ENCODE data around the gene TEX54.
"Not testable (repeated sequence)": the region's sequence is repeated elsewhere in the genome, so short reads cannot be mapped to it uniquely, and the experiment has no call there.

TEX54 gene

DNA sequence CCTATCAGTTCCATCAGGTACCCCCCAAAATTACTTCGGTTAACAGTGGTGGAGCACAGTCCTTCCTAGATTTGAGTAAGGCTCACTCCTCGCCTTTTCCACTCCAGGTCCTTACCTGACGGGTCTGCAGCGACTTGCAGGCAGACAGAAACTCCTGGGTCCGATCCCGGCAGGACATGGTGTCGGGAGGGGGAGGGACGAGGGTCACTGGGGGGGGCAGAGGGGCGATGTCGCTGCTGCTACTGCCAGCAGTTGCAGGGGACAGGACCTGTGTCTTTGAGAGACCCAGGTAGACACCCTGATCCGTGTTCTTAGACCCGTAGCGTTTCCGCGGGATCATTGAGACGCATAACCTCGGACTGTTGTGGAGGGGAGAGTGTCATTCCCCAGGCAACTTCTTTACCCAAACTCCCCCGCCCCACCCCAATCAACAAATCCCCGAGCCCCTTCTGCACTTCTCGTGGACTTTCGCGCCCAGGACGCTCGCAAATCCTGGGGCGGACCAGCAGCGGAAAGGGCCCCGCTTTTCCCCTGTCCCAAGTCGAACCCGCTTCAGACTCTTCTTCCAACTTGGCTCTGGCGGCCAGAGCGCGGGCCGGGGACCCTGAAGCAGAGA lies 1.6 kb downstream of the TEX54 start:
- DNase-seq = peak in 1 of 2 experiments; percentile 48

DNA sequence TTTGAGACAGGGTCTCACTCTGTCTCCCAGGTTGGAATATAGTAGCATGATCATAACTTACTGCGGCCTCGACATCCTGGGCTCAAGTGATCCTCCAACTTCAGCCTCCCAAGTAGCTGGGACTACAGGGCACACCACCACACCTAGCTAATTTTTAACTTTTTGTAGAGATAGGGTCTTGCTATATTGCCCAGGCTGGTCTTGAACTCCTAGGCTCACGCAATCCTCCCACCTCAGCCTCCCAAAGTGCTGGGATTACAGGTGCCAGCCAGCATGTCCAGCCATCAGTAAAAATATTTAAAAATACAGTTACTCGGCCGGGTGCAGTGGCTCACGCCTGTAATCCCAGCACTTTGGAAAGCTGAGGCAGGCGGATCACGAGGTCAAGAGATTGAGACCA lies 4.5 kb downstream of the TEX54 start:
- DNase-seq = not testable (repeated sequence)

DNA sequence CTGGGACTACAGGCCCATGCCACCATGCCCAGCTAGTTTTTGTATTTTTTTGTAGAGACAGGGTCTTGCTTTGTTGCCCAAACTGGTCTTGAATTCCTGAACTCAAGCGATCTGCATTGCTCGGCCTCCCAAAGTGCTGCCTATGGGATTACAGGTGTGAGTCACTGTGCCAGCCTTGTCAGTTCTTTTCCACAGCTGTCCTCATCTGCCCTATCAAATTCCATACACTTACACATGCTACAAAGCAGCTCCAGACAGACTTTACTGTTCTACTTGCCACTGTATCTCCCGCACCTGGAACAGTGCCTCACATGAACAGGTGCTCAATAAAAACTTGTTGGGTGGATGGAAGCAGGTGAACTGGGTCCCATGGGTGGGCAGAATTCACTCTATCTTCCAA lies 9.0 kb downstream of the TEX54 start:
- DNase-seq = no peak

DNA sequence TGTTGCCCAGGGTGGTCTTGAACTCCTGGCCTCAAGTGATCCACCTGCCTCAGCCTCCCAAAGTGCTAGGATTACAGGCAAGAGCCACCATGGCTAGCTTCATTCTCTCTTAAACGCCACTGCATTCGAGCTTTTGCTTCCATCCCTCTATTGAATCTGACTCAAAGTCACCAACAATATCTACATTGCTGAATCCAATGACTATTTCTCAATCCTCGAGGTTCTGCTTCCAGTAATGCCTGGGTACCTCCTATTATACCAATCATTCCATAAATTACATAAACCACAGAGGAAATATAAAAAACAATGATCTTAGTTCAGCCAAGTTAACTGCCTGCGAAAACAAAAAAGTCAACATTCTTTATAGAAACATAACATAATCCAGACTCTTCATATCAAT lies 15.5 kb downstream of the TEX54 start:
- DNase-seq = no peak

DNA sequence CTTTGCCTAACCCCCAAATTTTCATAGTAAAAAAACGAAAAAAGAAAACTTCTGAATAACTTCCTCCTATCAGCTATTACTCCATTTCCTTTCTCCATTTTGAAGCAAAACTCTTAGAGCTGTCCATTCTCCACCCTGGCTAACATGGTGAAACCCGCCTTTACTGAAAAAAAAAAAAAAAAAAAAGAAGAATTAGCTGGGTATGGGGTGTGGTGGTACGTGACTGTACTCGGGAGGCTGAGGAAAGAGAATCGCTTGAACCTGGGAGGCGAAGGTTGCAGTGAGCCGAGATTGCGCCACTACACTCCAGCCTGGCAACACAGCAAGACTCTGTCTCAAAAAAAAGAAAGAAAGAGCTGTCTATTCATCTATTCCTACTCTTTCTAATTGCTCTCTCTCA lies 16.1 kb downstream of the TEX54 start:
- DNase-seq = no peak

DNA sequence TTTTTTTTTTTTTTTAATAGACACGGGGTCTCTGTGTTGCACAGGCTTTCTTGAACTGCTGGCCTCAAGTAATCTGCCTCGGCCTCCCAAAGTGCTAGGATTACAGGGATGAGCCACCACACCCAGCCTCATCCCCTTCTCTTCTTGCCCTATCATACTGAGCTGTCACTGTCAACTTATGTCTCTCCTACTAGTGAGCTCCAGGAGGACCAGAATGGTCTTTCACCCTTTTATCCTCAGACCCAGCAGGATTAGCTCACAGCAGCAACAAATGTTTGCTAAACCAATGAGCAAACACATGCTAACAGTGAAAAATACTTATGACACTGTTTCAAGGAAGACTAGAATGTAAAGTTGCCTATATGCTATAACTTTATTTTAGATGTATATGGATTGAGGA lies 21.0 kb downstream of the TEX54 start:
- DNase-seq = no peak

DNA sequence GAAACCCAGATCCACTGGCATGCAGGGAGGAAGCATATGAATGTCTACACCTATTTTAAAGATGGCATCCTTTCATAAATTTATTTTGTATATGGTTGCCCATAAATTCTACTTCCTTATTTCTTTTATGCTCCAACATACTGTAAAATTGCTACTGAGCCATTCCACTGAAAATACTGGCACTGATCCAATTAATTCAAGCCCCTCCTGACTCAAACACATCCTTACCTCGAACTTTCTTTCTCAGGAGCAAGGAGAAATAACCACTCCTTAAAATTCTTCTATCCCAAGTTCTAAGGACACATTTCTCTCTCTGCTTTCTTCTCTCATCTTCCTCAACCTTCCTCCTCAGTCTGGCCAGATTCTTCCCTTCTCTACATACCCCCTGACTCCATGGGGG lies 21.9 kb downstream of the TEX54 start:
- DNase-seq = no peak

DNA sequence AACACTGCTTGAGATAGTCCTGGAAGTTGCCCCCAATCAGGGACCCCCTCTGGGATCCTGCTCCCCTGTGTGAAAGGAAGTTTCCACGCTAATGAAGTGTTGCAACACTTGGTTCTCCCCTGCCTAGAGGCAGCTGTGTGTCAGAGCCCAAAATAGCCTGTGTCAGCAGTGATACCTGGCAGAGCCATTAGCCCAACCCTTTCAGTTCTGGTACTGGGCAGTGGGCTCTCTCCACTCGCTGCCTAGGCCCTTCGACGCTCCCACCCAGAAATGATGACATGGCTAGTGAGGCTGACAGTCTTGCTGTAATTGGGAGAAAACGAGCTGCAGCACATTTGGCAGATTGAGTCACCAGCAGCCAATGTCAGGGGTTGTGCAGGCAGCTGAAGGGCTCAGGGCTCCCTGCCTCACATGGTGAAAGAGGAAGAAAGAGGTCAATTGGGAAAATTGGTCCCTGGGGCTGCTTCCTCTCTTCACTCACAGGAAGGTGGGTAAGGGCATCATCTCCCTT lies 26.0 kb downstream of the TEX54 start:
- peak in 1 of 2 experiments; percentile 22 for DNase-seq

DNA sequence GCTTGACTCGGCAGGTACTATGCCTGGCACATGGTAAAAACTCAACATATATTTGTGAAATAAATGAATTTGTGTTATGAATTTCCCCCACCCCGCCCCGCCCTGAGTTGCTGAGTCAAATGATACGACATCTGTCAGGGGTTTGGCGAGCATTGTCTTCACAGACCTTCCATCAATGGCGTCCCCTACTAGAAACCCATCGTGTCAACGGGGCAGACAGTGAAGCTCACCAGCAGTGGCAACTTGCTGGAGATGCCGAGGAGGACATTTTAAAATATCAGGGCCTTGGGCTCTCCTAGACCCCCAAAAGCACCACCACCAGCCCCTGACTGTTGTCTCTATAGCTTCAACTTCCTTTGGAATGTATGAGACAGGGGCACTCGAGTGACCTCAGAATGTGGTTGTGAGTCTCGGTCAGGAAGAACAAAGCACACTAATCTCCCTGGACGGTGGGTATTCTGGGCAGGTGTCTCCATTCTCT lies 26.6 kb downstream of the TEX54 start:
- DNase-seq = peak; percentile 35 to 37

DNA sequence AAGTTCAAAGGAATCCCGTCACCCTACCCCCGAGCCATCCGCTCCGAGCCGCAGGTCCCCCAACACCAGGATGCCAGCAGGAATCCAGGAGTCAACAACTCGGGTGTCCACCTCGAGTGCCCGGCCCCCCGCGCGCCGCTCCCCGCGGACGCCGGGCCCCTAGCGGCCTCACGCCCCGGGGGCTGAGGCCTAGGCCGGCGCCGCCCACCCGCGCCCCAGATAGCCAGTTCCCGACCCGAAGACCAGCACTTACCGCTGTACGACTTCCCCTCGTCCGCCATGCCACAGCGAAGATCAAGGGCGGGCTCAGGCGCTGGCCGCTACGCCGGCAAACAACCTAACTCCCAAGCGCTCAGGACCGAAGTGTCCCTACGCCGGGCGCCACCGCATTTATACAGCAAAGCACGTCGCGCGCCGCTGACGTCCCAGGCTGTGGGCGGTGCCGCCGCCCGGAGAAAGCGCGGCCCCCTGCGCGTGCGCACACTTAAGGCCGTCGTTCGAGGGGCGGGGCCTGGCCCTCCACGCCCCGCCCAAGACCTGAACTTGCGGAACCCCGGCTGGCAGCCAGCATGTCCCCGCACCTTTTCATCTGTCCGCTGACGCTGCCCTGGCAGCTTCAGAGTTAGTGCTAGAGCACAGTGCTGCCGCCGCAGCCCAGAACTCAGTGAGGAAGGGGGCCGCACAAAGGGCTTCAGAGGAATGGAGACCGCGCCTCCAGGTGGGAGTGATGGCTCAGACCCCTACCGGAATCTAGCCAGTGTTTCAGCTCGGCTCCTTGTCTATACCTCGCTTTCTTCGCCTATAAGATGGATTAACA lies 27.4 kb downstream of the TEX54 start, which contains the start of gene NXF1:
Gene NXF1, minus strand, starts transcription at position 365 of the 817 bp plus-strand sequence. Its CDS starts 84 bp downstream, at position 281.
- DNase-seq = peak; percentile 83 to 90

DNA sequence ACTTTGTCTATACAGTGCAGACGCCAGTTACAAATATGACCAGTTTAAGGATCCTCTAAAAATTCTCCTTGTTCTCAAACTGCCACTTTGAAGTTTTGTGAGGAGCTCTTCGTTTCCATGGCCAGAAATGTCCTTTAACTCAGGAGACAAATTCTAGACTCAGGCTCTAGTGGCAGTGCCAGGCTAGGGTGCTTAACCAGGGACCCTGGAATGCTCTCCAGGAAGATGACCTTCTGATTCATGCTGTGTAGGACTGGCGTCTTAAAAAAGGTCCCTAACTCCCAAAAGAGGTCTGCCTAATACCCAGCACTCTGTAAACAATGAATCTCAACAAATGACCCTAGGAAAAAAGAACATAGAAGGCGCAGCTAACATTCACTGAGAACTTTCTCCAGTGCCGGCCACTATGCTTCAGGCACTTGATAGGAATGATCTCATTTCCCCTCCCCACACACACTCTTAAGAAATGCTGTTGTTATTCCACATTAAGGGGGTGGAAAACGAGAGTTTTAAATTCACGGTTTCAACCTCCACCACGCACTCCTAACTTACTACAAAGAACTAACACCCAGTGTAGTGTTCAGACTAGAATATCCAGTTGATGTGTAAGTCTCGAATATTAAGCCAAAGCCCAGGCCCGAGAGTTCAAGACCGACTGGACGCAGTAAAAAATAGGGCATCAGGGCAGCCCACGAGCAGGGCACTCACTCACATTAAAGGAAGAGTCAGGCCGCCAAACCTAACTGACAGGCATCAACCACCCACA lies 28.1 kb downstream of the TEX54 start:
- DNase-seq = no peak

DNA sequence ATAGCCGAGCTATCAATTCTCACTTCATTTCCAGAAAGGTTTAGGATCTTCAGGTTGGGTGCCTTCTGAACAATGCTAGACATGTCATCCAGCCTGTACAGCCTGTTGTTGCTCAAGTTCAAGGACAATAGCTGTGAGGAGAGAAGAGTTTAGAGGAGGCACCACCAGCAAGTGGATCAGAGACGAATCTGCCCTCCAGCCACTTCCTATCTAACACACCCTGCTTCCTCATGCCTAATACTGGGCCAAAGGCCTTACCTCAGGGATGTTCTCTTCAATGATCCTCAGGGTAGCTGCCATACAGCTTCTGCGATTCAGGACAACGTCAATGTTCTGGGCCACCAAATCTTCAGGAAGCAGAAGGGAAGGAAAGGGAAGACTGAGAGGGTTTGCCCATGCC lies 31.6 kb downstream of the TEX54 start:
- no peak for DNase-seq

DNA sequence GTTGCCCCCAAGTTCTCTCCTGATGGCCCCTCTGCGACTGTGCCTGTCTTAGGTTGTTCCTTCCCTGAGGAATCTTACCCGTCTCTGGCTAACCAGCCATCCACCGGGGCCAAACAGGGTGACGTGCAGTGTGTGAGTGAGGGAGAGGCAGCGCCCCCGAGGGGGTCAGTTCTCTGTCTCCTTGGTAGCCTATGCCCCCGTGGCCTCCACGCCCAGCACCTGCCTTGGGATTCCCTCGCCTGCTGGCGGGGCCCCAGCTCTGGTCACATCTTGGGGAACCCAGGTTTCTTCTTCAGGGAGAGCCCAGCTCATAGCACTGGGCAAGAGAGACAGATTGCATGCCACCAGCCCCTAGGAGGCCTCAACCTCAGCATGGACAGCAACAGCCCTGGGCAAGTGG lies 33.2 kb downstream of the TEX54 start:
- DNase-seq = no peak

DNA sequence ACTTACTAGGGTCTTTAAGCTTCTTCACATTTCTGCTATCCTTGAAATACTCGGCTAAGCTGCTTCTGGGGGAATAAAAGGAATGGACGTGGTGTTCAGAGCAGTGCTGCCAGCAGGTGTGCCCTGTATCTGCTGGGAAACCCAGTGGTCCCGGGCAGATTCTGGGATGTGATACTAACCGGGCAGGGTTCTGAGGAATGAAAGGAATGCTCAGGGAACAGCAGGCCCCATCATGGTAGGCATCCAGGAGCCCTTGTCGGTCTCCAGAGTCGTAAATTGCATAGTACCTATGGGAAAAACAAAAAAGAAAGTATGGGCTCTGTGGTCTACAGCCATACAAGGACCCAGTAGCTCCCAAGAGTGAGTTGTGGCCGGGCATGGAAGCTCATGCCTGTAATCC lies 36.4 kb downstream of the TEX54 start:
- DNase-seq = no peak

DNA sequence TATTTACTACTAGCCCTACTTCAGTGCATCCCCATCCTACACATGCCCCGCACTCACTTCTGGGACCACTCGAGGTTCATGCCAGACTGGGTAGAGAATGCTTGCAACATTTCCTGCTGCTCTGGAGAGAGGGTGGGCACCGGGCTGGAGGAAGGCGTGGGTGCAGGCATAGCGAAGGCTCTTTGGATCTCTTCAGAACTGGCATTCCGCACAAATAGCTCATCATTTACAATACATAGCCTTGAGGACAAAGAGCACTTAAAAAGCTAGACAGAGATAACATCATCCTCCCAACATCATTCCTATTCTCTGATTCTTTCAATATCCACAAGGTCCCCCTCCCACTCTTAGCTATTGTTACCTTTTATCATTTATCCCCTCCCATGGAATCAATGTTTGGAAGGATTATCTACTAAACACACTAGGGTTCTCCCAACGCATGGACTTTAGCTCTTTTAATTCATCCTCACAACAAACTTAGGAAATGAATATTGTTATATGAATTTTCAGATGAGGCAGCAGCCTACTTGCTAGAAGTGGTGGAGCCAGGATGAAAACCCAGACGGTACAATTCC lies 38.4 kb downstream of the TEX54 start:
- DNase-seq = no peak

DNA sequence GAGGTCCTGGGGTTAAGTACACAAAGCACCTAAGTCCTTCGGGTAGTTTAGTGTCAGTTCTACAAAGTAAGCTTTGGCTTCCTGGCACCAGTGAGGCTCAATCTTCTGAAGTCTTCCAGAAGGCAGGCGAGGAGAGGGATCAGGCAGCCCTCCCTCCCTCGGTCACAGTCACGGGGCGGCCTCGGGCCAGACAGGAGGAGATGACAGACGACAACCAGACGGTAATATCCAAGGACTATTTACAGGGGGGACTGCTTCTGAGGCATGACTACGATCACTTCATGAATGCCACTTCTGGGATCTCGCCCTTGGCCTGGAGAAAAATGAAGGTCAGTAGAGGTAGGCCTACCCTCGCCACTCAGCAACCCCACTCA lies 40.5 kb downstream of the TEX54 start:
- DNase-seq = no peak

DNA sequence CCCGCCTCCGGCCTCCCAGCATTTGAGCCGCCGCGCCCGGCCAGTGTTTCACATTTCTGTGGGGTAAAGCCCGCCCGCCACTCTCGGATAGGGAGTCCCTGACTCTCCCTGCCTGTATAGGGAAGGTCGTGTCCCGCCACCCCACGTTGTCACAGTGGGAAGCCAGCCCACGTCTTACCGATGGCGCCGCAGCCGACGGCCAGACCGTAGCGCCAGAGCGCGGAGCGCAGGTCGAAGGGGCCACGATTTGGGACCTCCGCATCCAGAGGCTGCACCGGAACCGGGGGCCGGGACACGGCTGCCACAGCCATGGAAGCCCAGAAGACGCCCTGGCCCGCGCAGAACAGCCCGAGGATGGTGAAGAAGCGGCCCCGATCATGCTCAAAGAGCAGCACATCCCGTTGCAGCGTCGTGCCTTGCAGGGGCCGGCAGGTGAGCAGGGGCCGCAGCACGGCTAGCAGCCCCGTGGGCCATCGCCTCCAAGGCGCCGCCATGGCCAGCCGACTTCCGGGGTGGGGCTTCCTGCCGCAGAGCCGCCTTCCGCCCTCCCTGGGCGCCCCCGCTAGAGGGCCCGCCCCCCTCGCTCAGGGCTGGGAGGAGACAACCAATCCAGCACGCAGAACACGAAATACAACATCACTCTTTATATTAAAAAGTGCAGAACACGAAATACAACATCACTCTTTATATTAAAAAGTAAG lies 41.0 kb downstream of the TEX54 start, which contains the start of gene TMEM223:
Gene TMEM223, minus strand, starts transcription at position 506 of the 701 bp plus-strand sequence. Its CDS starts 12 bp downstream, at position 494.
- DNase-seq = peak; percentile 59 to 81

DNA sequence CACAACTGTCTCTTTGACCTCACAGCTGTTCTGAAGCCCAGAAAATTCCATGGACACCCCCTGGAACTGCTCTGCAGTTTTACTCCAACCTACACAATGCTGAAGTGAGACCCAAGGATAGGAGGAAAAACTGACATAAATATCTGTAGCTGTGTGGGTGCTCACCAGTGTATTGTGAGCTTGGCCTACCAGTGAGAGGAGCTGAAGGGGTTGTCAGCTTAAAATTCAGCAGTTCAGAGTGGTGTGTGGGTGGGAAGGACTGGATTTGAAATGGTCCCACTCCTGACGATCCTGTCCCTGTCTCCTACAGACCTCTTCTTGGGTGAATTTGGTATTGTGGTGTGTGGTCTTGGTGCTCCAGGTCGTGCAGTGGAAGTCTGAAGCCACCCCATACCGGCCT lies 43.1 kb downstream of the TEX54 start:
- no peak for DNase-seq

DNA sequence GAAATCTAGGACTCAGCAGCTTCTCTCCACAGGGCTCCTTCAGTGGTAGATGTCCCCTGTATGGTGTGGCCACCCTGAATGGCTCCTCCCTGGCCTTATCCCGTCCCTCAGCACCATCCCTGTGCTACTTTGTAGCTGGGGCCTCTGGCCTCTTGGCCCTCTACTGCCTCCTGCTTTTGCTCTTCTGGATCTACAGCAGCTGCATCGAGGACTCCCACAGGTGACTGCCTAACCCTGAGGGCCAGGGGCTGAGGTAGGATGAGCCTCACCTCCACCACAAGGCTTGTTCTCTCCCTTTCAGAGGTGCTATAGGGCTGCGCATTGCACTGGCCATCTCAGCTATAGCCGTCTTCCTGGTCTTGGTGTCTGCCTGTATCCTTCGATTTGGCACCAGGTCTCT lies 43.6 kb downstream of the TEX54 start:
- DNase-seq = peak in 1 of 2 experiments; percentile 7

DNA sequence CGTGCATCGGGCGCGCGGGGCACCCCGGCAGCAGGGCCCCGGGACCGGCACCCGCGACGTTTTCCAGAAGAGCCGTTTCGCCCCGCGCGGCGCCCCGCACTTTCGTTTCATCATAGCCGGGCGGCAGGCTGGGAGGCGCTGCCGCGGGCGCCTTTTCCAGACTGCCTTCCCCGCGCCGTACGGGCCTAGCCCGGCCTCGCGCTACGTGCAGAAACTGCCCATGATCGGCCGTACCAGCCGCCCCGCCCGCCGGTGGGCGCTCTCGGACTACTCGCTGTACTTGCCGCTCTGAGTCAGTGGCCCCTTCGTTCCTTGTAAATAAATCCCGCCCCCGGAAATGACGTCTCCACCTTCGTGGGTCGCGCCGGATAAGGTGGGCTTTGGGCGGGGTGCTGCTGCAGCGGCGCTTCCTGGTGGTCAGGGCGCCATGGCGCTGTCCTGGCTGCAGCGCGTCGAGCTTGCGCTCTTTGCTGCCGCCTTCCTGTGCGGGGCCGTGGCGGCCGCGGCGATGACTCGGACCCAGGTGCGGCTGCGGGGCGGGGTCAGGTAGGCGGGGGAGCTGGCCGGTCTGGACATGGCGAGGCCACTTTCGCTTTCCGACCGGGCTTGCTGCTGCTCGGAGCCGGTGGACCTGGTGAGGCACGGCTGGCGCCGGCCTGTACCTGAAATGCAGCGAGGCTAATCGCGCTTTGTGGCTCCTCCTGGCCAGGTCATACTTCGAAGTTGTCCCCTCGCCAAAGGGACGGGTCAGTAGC lies 45.5 kb downstream of the TEX54 start, which contains the start of gene TMEM179B:
Gene TMEM179B, plus strand, starts transcription at position 398 of the 755 bp plus-strand sequence. Its CDS starts 30 bp downstream, at position 428.
- DNase-seq = peak; percentile 95 to 97

DNA sequence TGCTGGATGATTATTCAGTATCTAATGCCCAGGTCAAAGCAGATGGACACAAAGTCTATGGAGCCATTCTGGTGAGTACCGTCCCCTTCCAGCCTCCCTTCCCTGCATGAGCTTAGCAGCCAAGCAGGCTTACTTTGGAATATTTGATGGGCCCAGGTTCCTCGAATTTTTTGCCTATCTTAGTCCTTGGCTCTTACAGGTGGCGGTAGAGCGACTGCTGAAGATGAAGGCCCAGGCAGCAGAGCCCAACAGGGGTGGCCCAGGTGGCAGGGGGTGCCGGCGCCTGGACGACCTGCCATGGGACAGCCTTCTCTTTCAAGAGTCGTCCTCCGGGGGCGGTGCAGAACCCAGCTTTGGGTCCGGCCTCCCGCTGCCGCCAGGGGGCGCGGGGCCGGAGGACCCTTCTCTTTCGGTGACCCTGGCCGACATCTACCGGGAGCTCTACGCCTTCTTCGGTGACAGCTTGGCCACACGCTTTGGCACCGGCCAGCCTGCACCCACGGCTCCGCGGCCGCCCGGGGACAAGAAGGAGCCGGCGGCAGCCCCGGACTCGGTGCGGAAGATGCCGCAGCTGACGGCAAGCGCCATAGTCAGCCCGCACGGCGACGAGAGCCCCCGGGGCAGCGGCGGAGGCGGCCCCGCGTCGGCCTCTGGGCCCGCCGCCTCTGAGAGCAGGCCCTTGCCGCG lies 46.2 kb downstream of the TEX54 start:
- peak; percentile 76 to 80 for DNase-seq

Data from SHP77 (cell line).